ENCODE results near the gene CERT1. TPM values are rescaled to one million over a fixed set of nuclear protein-coding genes. Genes with fewer than 3 reads are reported as not detected.
"Not testable (repeated sequence)": the region's sequence is repeated elsewhere in the genome, so short reads cannot be mapped to it uniquely, and the experiment has no call there.

Gene CERT1
- total RNA-seq, 2 experiments from 2014 or later: 13.3 to 33.6 TPM

- CTCF ChIA-PET (ENCODE audit: unreplicated experiment): no interaction called here
- POLR2A ChIA-PET: interaction anchor here (1.8 kb wide), 1 partner anchor 10 kb away, joined by 7 read pairs; no protein-coding TSS in a partner anchor
Measured at GRCh38 chr5:75498208-75498777, 13.1 kb downstream of the CERT1 start.

DNA sequence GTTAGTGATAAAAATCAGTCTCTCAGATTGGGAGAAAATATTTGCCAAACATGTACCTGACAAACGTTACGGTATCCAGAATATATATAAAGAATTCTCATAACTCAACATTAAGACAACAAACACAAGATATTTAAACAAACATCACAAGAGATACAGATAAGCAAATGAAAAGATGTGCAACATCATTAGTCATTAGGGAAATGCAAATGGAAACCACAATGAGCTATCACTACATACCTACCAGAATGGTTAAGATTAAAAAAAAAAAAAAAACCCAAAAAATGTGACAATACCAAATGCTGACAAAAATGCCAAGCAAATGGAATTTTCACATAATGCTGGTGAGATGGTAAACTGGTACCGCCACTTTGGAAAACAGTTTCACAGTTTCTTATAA, 15.4 kb downstream of the CERT1 start:
- Histone ChIP-seq H4K20me1 (ENCODE audit: insufficient read depth, low read length) (no peaks in the 10 kb centered on the region), H3K9me2 (ENCODE audit: insufficient read depth, low read length) (no peaks in the 10 kb centered on the region), H3K4me2 (ENCODE audit: low read length) (no peak overlapping the region), H3K9me3 (ENCODE audit: low read length) (no peaks in the 10 kb centered on the region), H3K27ac (ENCODE audit: low read depth, low read length, poor library complexity, severe bottlenecking) (no peak overlapping the region), H3K4me1 (ENCODE audit: insufficient read depth, low read length, poor library complexity, severe bottlenecking) (no peaks in the 10 kb centered on the region), H3K79me2 (ENCODE audit: insufficient read depth, low read depth, low read length) (peaks cover 9% of the 10 kb centered on the region; the same call in 1 of the 2 replicates), H3K4me3 (ENCODE audit: low read depth, low read length, poor library complexity, severe bottlenecking) (no peak overlapping the region), H3K36me3 (ENCODE audit: insufficient read depth, low read length) (peaks cover 45% of the 10 kb centered on the region), H2AFZ (ENCODE audit: low read length) (no peak overlapping the region)
- TF ChIP-seq CTCF (conservative IDR thresholded peaks at IDR 0.05; ENCODE audit: low read length): no peak
- no peak for TF ChIP-seq EZH2phosphoT487 (IDR thresholded peaks at IDR 0.05; ENCODE audit: borderline replicate concordance, low read depth, low read length)
- DNase-seq (ENCODE audit: low spot score): no peak
- ChIA-PET CTCF (ENCODE audit: unreplicated experiment) (interaction anchor here (0.6 kb wide), 1 partner anchor 391 kb away, joined by 3 read pairs; no protein-coding TSS in a partner anchor), POLR2A (interaction anchor here (0.7 kb wide), 1 partner anchor 79 kb away, joined by 9 read pairs; no protein-coding TSS in a partner anchor)
- no TSS peak for BruUV-seq (replicated peaks)
- intact Hi-C loops (cut with micrococcal nuclease; ENCODE audit: unreplicated experiment): no loop called here

More at GRCh38 chr5:75498208-75498777, 13.1 kb downstream of the CERT1 start:
- Histone ChIP-seq H3K79me2 (ENCODE audit: insufficient read depth, low read depth, low read length) (peaks cover 30% of the 10 kb centered on the region), H3K27ac (ENCODE audit: low read depth, low read length, poor library complexity, severe bottlenecking) (no peak overlapping the region), H3K9me2 (ENCODE audit: insufficient read depth, low read length) (0 out of 2 replicates have a peak, but pooled peaks cover 4% of the 10 kb centered on the region), H3K4me3 (ENCODE audit: low read depth, low read length, poor library complexity, severe bottlenecking) (no peak overlapping the region), H2AFZ (ENCODE audit: low read length) (no peak overlapping the region), H4K20me1 (ENCODE audit: insufficient read depth, low read length) (no peaks in the 10 kb centered on the region), H3K36me3 (ENCODE audit: insufficient read depth, low read length) (peaks cover 56% of the 10 kb centered on the region), H3K4me2 (ENCODE audit: low read length) (no peak overlapping the region), H3K9me3 (ENCODE audit: low read length) (0 out of 2 replicates have a peak, but pooled peaks cover under 1% of the 10 kb centered on the region), H3K4me1 (ENCODE audit: insufficient read depth, low read length, poor library complexity, severe bottlenecking) (no peaks in the 10 kb centered on the region)
- intact Hi-C loops (cut with micrococcal nuclease; ENCODE audit: unreplicated experiment): no loop called here
- no TSS peak for BruUV-seq (replicated peaks)
- DNase-seq (ENCODE audit: low spot score): no peak
- TF ChIP-seq CTCF (conservative IDR thresholded peaks at IDR 0.05; ENCODE audit: low read length): no peak
- no peak for TF ChIP-seq EZH2phosphoT487 (IDR thresholded peaks at IDR 0.05; ENCODE audit: borderline replicate concordance, low read depth, low read length)

GRCh38 chr5:75491621-75492020, 19.8 kb downstream of the CERT1 start:
- no peak overlapping the region for H2AFZ ChIP-seq (ENCODE audit: low read length)
- DNase-seq (ENCODE audit: low spot score): no peak
- BruUV-seq (replicated peaks): no TSS peak
- peaks cover 19% of the 10 kb centered on the region; the same call in 1 of the 2 replicates for H3K9me3 ChIP-seq (ENCODE audit: low read length)
- CTCF ChIA-PET (ENCODE audit: unreplicated experiment): no interaction called here
- H4K20me1 ChIP-seq (ENCODE audit: insufficient read depth, low read length): no peaks in the 10 kb centered on the region
- H3K4me1 ChIP-seq (ENCODE audit: insufficient read depth, low read length, poor library complexity, severe bottlenecking): no peaks in the 10 kb centered on the region
- POLR2A ChIA-PET: no interaction called here
- H3K36me3 ChIP-seq (ENCODE audit: insufficient read depth, low read length): peaks cover 28% of the 10 kb centered on the region
- H3K4me3 ChIP-seq (ENCODE audit: low read depth, low read length, poor library complexity, severe bottlenecking): no peak overlapping the region
- TF ChIP-seq EZH2phosphoT487 (IDR thresholded peaks at IDR 0.05; ENCODE audit: borderline replicate concordance, low read depth, low read length): no peak
- TF ChIP-seq CTCF (conservative IDR thresholded peaks at IDR 0.05; ENCODE audit: low read length): no peak
- intact Hi-C loops (cut with micrococcal nuclease; ENCODE audit: unreplicated experiment): no loop called here
- no peak overlapping the region for H3K4me2 ChIP-seq (ENCODE audit: low read length)
- no peak overlapping the region for H3K27ac ChIP-seq (ENCODE audit: low read depth, low read length, poor library complexity, severe bottlenecking)
- H3K9me2 ChIP-seq (ENCODE audit: insufficient read depth, low read length): no peaks in the 10 kb centered on the region
- peaks cover 19% of the 10 kb centered on the region; the same call in 1 of the 2 replicates for H3K79me2 ChIP-seq (ENCODE audit: insufficient read depth, low read depth, low read length)

GRCh38 chr5:75489847-75490246, 21.6 kb downstream of the CERT1 start:
- H3K79me2 ChIP-seq (ENCODE audit: insufficient read depth, low read depth, low read length): peaks cover 34% of the 10 kb centered on the region; the same call in 1 of the 2 replicates
- POLR2A ChIA-PET; BruUV-seq (replicated peaks); CTCF ChIA-PET (ENCODE audit: unreplicated experiment); H3K27ac ChIP-seq (ENCODE audit: low read depth, low read length, poor library complexity, severe bottlenecking); DNase-seq (ENCODE audit: low spot score); H3K4me2 ChIP-seq (ENCODE audit: low read length); H3K9me2 ChIP-seq (ENCODE audit: insufficient read depth, low read length); intact Hi-C loops (cut with micrococcal nuclease; ENCODE audit: unreplicated experiment); H4K20me1 ChIP-seq (ENCODE audit: insufficient read depth, low read length); H3K4me3 ChIP-seq (ENCODE audit: low read depth, low read length, poor library complexity, severe bottlenecking); H3K4me1 ChIP-seq (ENCODE audit: insufficient read depth, low read length, poor library complexity, severe bottlenecking); H2AFZ ChIP-seq (ENCODE audit: low read length): not testable (repeated sequence)
- H3K9me3 ChIP-seq (ENCODE audit: low read length): peaks cover 22% of the 10 kb centered on the region; the same call in 1 of the 2 replicates
- H3K36me3 ChIP-seq (ENCODE audit: insufficient read depth, low read length): peaks cover 23% of the 10 kb centered on the region

Data from OCI-LY7 (cell line).